WTC11 (cell line): Measurements from ENCODE around the gene ORMDL2. TPM values are rescaled to one million over a fixed set of nuclear protein-coding genes. Genes with fewer than 3 reads are reported as not detected.

Source experiments
- ATAC-seq: fragments of 200-7000 bp; cut with Tn5 transposase; 2 replicates; pipeline ENCODE4 v1.10.0; 2021; ENCODE audit warnings: mild to moderate bottlenecking, moderate library complexity
- CTCF ChIA-PET: fragments of 300-600 bp; sonication (Branson Sonifier 250); formaldehyde crosslinking; loops from one replicate; lab custom pipeline; 2021; ENCODE audit warnings: antibody characterized with exemption; lab: Charles Lee
- POLR2A ChIA-PET: fragments of 350-600 bp; sonication (Branson Sonifier 250); formaldehyde crosslinking; loops from one replicate; lab custom pipeline; 2021; ENCODE audit warnings: antibody characterized with exemption; lab: Charles Lee
- DNase-seq: peaks from one replicate; pipeline ENCODE4 v3.0.0; 2021; ENCODE audit warnings: low spot score
- H3K27ac Mint-ChIP-seq: 2 replicates; pipeline ENCODE4 v1.8.0; 2021; ENCODE audit warnings: mixed read lengths
- H3K27me3 Mint-ChIP-seq: 2 replicates; pipeline ENCODE4 v1.8.0; 2021; ENCODE audit warnings: low read depth, mild to moderate bottlenecking, moderate library complexity, mixed read lengths
- H3K36me3 Mint-ChIP-seq: 2 replicates; pipeline ENCODE4 v1.8.0; 2021; ENCODE audit warnings: mixed read lengths
- H3K4me1 Mint-ChIP-seq: 2 replicates; pipeline ENCODE4 v1.8.0; 2022; ENCODE audit warnings: mixed read lengths
- H3K4me3 Mint-ChIP-seq: 2 replicates; pipeline ENCODE4 v1.8.0; 2021; ENCODE audit warnings: mild to moderate bottlenecking, moderate library complexity, mixed read lengths
- H3K9me3 Mint-ChIP-seq: 2 replicates; pipeline ENCODE4 v1.8.0; 2021; ENCODE audit warnings: mixed read lengths
- AFF4 ChIP-seq: sonication (generic); formaldehyde crosslinking; IDR thresholded peaks from 2 replicates; pipeline ENCODE4 v1.8.1; 2023; ENCODE audit warnings: mild to moderate bottlenecking, missing genetic modification reagents, borderline replicate concordance
- CREB1 ChIP-seq: sonication (generic); formaldehyde crosslinking; IDR thresholded peaks from 2 replicates; pipeline ENCODE4 v1.8.0; 2023; ENCODE audit warnings: mild to moderate bottlenecking, missing genetic modification reagents
- EMX1 ChIP-seq: fragments of 250-450 bp; sonication (Bioruptor Pico); IDR thresholded peaks from 2 replicates; pipeline ENCODE4 v1.8.0; 2021; ENCODE audit warnings: mild to moderate bottlenecking
- FOXK1 ChIP-seq: sonication (generic); formaldehyde crosslinking; IDR thresholded peaks from 2 replicates; pipeline ENCODE4 v1.8.0; 2022; ENCODE audit warnings: mild to moderate bottlenecking, moderate library complexity, missing genetic modification reagents
- HMGXB4 ChIP-seq: sonication (generic); formaldehyde crosslinking; IDR thresholded peaks from 2 replicates; pipeline ENCODE4 v1.8.1; 2023; ENCODE audit warnings: mild to moderate bottlenecking, moderate library complexity, missing genetic modification reagents
- JAZF1 ChIP-seq: fragments of 250-450 bp; sonication (Bioruptor Pico); IDR thresholded peaks from 2 replicates; pipeline ENCODE4 v1.9.0; 2021; ENCODE audit warnings: moderate library complexity, mild to moderate bottlenecking, inconsistent platforms
- MAX ChIP-seq: sonication (generic); formaldehyde crosslinking; IDR thresholded peaks from 2 replicates; pipeline ENCODE4 v1.8.0; 2022; ENCODE audit warnings: mild to moderate bottlenecking, missing genetic modification reagents
- NR3C1 ChIP-seq: sonication (generic); formaldehyde crosslinking; conservative IDR thresholded peaks from 2 replicates; pipeline ENCODE4 v1.8.1; 2023; ENCODE audit warnings: low read depth, mild to moderate bottlenecking, missing genetic modification reagents
- OVOL2 ChIP-seq: fragments of 250-450 bp; sonication (Bioruptor Pico); IDR thresholded peaks from 2 replicates; pipeline ENCODE4 v1.9.0; 2021; ENCODE audit warnings: mild to moderate bottlenecking, borderline replicate concordance
- SMAD3 ChIP-seq: sonication (generic); formaldehyde crosslinking; IDR thresholded peaks from 2 replicates; pipeline ENCODE4 v1.8.0; 2022; ENCODE audit warnings: missing genetic modification reagents, mild to moderate bottlenecking, borderline replicate concordance
- STAT6 ChIP-seq: sonication (generic); formaldehyde crosslinking; conservative IDR thresholded peaks from 2 replicates; pipeline ENCODE4 v1.8.1; 2023; ENCODE audit warnings: mild to moderate bottlenecking, low read depth, missing genetic modification reagents, moderate library complexity
- TCF7 ChIP-seq: sonication (generic); formaldehyde crosslinking; IDR thresholded peaks from 2 replicates; pipeline ENCODE4 v1.8.0; 2022; ENCODE audit warnings: mild to moderate bottlenecking, low read depth, missing genetic modification reagents, moderate library complexity
- USF2 ChIP-seq: sonication (generic); formaldehyde crosslinking; IDR thresholded peaks from 2 replicates; pipeline ENCODE4 v1.8.1; 2023; ENCODE audit warnings: mild to moderate bottlenecking, missing genetic modification reagents, moderate library complexity
- ZNF138 ChIP-seq: sonication (generic); formaldehyde crosslinking; conservative IDR thresholded peaks from 2 replicates; pipeline ENCODE4 v1.8.1; 2022; ENCODE audit warnings: mild to moderate bottlenecking, moderate library complexity, missing genetic modification reagents
- ZNF232 ChIP-seq: sonication (generic); formaldehyde crosslinking; IDR thresholded peaks from 2 replicates; pipeline ENCODE4 v1.8.0; 2022; ENCODE audit warnings: mild to moderate bottlenecking, missing genetic modification reagents
- ZNF532 ChIP-seq: fragments of 250-450 bp; sonication (Bioruptor Pico); IDR thresholded peaks from 2 replicates; pipeline ENCODE4 v1.9.0; 2021; ENCODE audit warnings: mild to moderate bottlenecking, borderline replicate concordance
- ZNF671 ChIP-seq: fragments of 250-450 bp; sonication (Bioruptor Pico); IDR thresholded peaks from 2 replicates; pipeline ENCODE4 v1.8.0; 2021; ENCODE audit warnings: mild to moderate bottlenecking
- total RNA-seq: library from RNA; stranded (reverse); gene quantifications from 3 replicates; pipeline ENCODE4 v1.2.3, GENCODE V29; 2021

Gene ORMDL2
- total RNA-seq, 1 experiment from 2014 or later = 32.9 TPM

- H3K36me3 Mint-ChIP-seq = no peaks in the 10 kb centered on the region
- no peaks in the 10 kb centered on the region for H3K9me3 Mint-ChIP-seq
- H3K27ac Mint-ChIP-seq = no peak overlapping the region
- ATAC-seq (no peak), DNase-seq (no peak)
- CTCF ChIA-PET = interaction anchor here (0.8 to 1.1 kb wide), 2 partner anchors 55 to 64 kb away, joined by 3 to 4 read pairs; no protein-coding TSS in a partner anchor
- peaks cover 12% of the 10 kb centered on the region for H3K27me3 Mint-ChIP-seq
- POLR2A ChIA-PET = no interaction called here
- H3K4me3 Mint-ChIP-seq = no peak overlapping the region
- H3K4me1 Mint-ChIP-seq = peaks cover 1% of the 10 kb centered on the region
- TF ChIP-seq AFF4 (CRISPR knock-in tag) = no peak
- no peak for TF ChIP-seq NR3C1 (CRISPR knock-in tag)
- no peak for TF ChIP-seq ZNF671 (CRISPR knock-in tag)
- TF ChIP-seq HMGXB4 (CRISPR knock-in tag) = no peak
- no peak for TF ChIP-seq SMAD3 (CRISPR knock-in tag)
- TF ChIP-seq USF2 (CRISPR knock-in tag) = no peak
- TF ChIP-seq ZNF232 (CRISPR knock-in tag) = no peak
Observed at GRCh38 chr12:55852740-55853139, 34.9 kb downstream of the ORMDL2 start.

GRCh38 chr12:55861396-55861795 lies 43.6 kb downstream of the ORMDL2 start:
- POLR2A ChIA-PET = no interaction called here
- CTCF ChIA-PET = interaction anchor here (1.2 kb wide), 1 partner anchor 64 kb away, joined by 3 read pairs; no protein-coding TSS in a partner anchor
- ATAC-seq = no peak
- Mint-ChIP-seq H3K27me3 (no peaks in the 10 kb centered on the region), H3K4me3 (no peak overlapping the region), H3K4me1 (no peaks in the 10 kb centered on the region), H3K36me3 (peaks cover 3% of the 10 kb centered on the region), H3K27ac (no peak overlapping the region), H3K9me3 (peaks cover 5% of the 10 kb centered on the region)
- no peak for DNase-seq
- no peak for TF ChIP-seq TCF7 (CRISPR knock-in tag)
- no peak for TF ChIP-seq ZNF138 (CRISPR knock-in tag)
- no peak for TF ChIP-seq FOXK1 (CRISPR knock-in tag)
- no peak for TF ChIP-seq ZNF532 (CRISPR knock-in tag)
- no peak for TF ChIP-seq JAZF1 (CRISPR knock-in tag)
- no peak for TF ChIP-seq CREB1
- no peak for TF ChIP-seq OVOL2 (CRISPR knock-in tag)
- TF ChIP-seq MAX (CRISPR knock-in tag) = no peak
- TF ChIP-seq STAT6 (CRISPR knock-in tag) = no peak
- TF ChIP-seq AFF4 (CRISPR knock-in tag) = no peak
- no peak for TF ChIP-seq EMX1 (CRISPR knock-in tag)
- TF ChIP-seq ZNF671 (CRISPR knock-in tag) = no peak
